HG03521 (cell line): ENCODE data around the gene PTGES.

Source experiments
- ATAC-seq: cut with Tn5 transposase; IDR thresholded peaks from one replicate; pipeline ENCODE4 v1.9.1; 2021; ENCODE audit warnings: mild to moderate bottlenecking, moderate library complexity; ENCODE audit not compliant: unreplicated experiment

PTGES gene

GRCh38 chr9:129720181-129720864 is 32.5 kb downstream of the PTGES start:
- no peak for ATAC-seq

- ATAC-seq, result no peak
Observed at GRCh38 chr9:129719135-129719534, 33.7 kb downstream of the PTGES start.

- no peak for ATAC-seq
Observed at GRCh38 chr9:129718647-129719046, 34.2 kb downstream of the PTGES start.

- ATAC-seq, result no peak
Observed at GRCh38 chr9:129717991-129718390, 34.9 kb downstream of the PTGES start.

GRCh38 chr9:129716091-129716490 is 36.8 kb downstream of the PTGES start:
- ATAC-seq, result no peak

- ATAC-seq, result no peak
Observed at GRCh38 chr9:129714511-129715061, 38.3 kb downstream of the PTGES start.

- no peak for ATAC-seq
Observed at GRCh38 chr9:129713402-129713679, 39.5 kb downstream of the PTGES start.

GRCh38 chr9:129712634-129713401 is 40.0 kb downstream of the PTGES start:
- ATAC-seq, result no peak

GRCh38 chr9:129710169-129710453 is 42.7 kb downstream of the PTGES start:
- ATAC-seq, result no peak

- ATAC-seq, result no peak
Observed at GRCh38 chr9:129709438-129710168, 43.2 kb downstream of the PTGES start.

- no peak for ATAC-seq
Observed at GRCh38 chr9:129708793-129709192, 44.0 kb downstream of the PTGES start.

GRCh38 chr9:129704807-129705206 is 48.0 kb downstream of the PTGES start:
- no peak for ATAC-seq

- no peak for ATAC-seq
Observed at GRCh38 chr9:129703667-129704355, 49.0 kb downstream of the PTGES start.

GRCh38 chr9:129702589-129703520 is 50.0 kb downstream of the PTGES start:
- no peak for ATAC-seq

GRCh38 chr9:129701549-129701948 is 51.3 kb downstream of the PTGES start:
- no peak for ATAC-seq

GRCh38 chr9:129701054-129701453 is 51.8 kb downstream of the PTGES start:
- ATAC-seq, result no peak

- no peak for ATAC-seq
Observed at GRCh38 chr9:129698254-129698757, 54.5 kb downstream of the PTGES start.

- no peak for ATAC-seq
Observed at GRCh38 chr9:129697656-129698253, 55.1 kb downstream of the PTGES start.

- ATAC-seq, result no peak
Observed at GRCh38 chr9:129696944-129697655, 55.7 kb downstream of the PTGES start.
